ENCODE results near the gene KCNAB2.
"Not testable (repeated sequence)": the region's sequence is repeated elsewhere in the genome, so short reads cannot be mapped to it uniquely, and the experiment has no call there.

GRCh38 chr1:6017654-6018053 lies 28.0 kb upstream of the KCNAB2 start:
- TF ChIP-seq POLR2A, POLR2AphosphoS5, EP300, CTCF (IDR thresholded peaks at IDR 0.05): not testable (repeated sequence)
